Tibial nerve (tissue), 4 donors: ENCODE measurements around the gene CSAG2.
"Not testable (repeated sequence)": the region's sequence is repeated elsewhere in the genome, so short reads cannot be mapped to it uniquely, and the experiment has no call there.

Experiments used
- EP300 ChIP-seq, 2 donors: sonication (generic); formaldehyde crosslinking; IDR thresholded peaks; one replicate each; pipeline ENCODE4 v1.6.1; 2017; ENCODE audit warnings: antibody characterized with exemption in 2 of 2, mild to moderate bottlenecking in 1 of 2
- TF ChIP-seq, protein P1 (sequence below), 5 experiments: fragments of 200-600 bp in 3 of 5; fragments of 450-650 bp in 2 of 5; sonication (generic) in 3 of 5; IDR thresholded peaks; one replicate each; pipeline ENCODE4 v1.5.1; 2016 to 2019; ENCODE audit warnings: antibody characterized with exemption in 5 of 5, mild to moderate bottlenecking in 3 of 5, moderate library complexity in 2 of 5

DNA sequence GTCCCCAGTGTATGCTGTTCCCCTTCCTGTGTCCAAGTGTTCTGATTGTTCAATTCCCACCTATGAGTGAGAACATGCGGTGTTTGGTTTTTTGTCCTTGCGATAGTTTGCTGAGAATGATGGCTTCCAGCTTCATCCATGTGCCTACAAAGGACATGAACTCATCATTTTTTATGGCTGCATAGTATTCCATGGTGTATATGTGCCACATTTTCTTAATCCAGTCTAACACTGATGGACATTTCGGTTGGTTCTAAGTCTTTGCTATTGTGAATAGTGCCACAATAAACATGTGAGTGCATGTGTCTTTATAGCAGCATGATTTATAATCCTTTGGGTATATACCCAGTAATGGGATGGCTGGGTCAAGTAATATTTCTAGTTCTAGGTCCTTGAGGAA, 34.4 kb downstream of the CSAG2 start:
- TF ChIP-seq, protein P1, sequence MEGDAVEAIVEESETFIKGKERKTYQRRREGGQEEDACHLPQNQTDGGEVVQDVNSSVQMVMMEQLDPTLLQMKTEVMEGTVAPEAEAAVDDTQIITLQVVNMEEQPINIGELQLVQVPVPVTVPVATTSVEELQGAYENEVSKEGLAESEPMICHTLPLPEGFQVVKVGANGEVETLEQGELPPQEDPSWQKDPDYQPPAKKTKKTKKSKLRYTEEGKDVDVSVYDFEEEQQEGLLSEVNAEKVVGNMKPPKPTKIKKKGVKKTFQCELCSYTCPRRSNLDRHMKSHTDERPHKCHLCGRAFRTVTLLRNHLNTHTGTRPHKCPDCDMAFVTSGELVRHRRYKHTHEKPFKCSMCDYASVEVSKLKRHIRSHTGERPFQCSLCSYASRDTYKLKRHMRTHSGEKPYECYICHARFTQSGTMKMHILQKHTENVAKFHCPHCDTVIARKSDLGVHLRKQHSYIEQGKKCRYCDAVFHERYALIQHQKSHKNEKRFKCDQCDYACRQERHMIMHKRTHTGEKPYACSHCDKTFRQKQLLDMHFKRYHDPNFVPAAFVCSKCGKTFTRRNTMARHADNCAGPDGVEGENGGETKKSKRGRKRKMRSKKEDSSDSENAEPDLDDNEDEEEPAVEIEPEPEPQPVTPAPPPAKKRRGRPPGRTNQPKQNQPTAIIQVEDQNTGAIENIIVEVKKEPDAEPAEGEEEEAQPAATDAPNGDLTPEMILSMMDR (IDR thresholded peaks at IDR 0.05) = not testable (repeated sequence)
- TF ChIP-seq EP300 (IDR thresholded peaks at IDR 0.05) = not testable (repeated sequence)
